ENCODE data around the gene HTR7.

The HTR7 gene

GRCh38 chr10:90804354-90804753, 53.5 kb downstream of the HTR7 start:
- no peak for TF ChIP-seq CTCF (IDR thresholded peaks at IDR 0.05; ENCODE audit: extremely low read depth, missing control alignments)
- no peak for DNase-seq (ENCODE audit: low spot score)

GRCh38 chr10:90801608-90802007, 56.2 kb downstream of the HTR7 start:
- no peak for DNase-seq (ENCODE audit: low spot score)
- TF ChIP-seq CTCF (IDR thresholded peaks at IDR 0.05; ENCODE audit: extremely low read depth, missing control alignments) = no peak

GRCh38 chr10:90800232-90800796, 57.5 kb downstream of the HTR7 start:
- no peak for DNase-seq (ENCODE audit: low spot score)
- no peak for TF ChIP-seq CTCF (IDR thresholded peaks at IDR 0.05; ENCODE audit: extremely low read depth, missing control alignments)

- TF ChIP-seq CTCF (IDR thresholded peaks at IDR 0.05; ENCODE audit: extremely low read depth, missing control alignments) = no peak
These were observed 58.7 kb downstream of the HTR7 start for GRCh38 chr10:90799172-90799571.

GRCh38 chr10:90798482-90798881, 59.4 kb downstream of the HTR7 start:
- TF ChIP-seq CTCF (IDR thresholded peaks at IDR 0.05; ENCODE audit: extremely low read depth, missing control alignments) = no peak
- no peak for DNase-seq (ENCODE audit: low spot score)

More at GRCh38 chr10:90799172-90799571, 58.7 kb downstream of the HTR7 start:
- no peak for DNase-seq (ENCODE audit: low spot score)

GRCh38 chr10:90790422-90790821, 67.4 kb downstream of the HTR7 start:
- TF ChIP-seq CTCF (IDR thresholded peaks at IDR 0.05; ENCODE audit: extremely low read depth, missing control alignments) = no peak
- no peak for DNase-seq (ENCODE audit: low spot score)

GRCh38 chr10:90788968-90789367, 68.9 kb downstream of the HTR7 start:
- no peak for DNase-seq (ENCODE audit: low spot score)

More at GRCh38 chr10:90788968-90789367, 68.9 kb downstream of the HTR7 start:
- TF ChIP-seq CTCF (IDR thresholded peaks at IDR 0.05; ENCODE audit: extremely low read depth, missing control alignments) = no peak

All from GM20000 (cell line).